ENCODE results near the gene MEIOB. TPM values are rescaled to one million over a fixed set of nuclear protein-coding genes. Genes with fewer than 3 reads are reported as not detected.

MEIOB gene
- total RNA-seq, 1 donor: not detected

- H3K4me1 ChIP-seq (ENCODE audit: insufficient read depth, low read length): no peaks in the 10 kb centered on the region
- no peaks in the 10 kb centered on the region for H4K20me1 ChIP-seq (ENCODE audit: insufficient read depth, low read length)
- H2AFZ ChIP-seq (ENCODE audit: low read length): no peak overlapping the region
- H3K79me2 ChIP-seq (ENCODE audit: insufficient read depth, low read length): no peaks in the 10 kb centered on the region
- H3K36me3 ChIP-seq (ENCODE audit: insufficient read depth, low read length): no peaks in the 10 kb centered on the region
- DNase-seq (ENCODE audit: insufficient read length, low spot score, missing footprints): peak; percentile 58
- H3K4me2 ChIP-seq (ENCODE audit: insufficient read depth, low read length): no peak overlapping the region
- H3K27ac ChIP-seq (ENCODE audit: low read depth, low read length): no peak overlapping the region
- peaks cover 35% of the 10 kb centered on the region for H3K27me3 ChIP-seq (ENCODE audit: insufficient read depth, low read length)
- H3K9me3 ChIP-seq (ENCODE audit: low read depth, low read length): no peaks in the 10 kb centered on the region
- TF ChIP-seq, protein P1, sequence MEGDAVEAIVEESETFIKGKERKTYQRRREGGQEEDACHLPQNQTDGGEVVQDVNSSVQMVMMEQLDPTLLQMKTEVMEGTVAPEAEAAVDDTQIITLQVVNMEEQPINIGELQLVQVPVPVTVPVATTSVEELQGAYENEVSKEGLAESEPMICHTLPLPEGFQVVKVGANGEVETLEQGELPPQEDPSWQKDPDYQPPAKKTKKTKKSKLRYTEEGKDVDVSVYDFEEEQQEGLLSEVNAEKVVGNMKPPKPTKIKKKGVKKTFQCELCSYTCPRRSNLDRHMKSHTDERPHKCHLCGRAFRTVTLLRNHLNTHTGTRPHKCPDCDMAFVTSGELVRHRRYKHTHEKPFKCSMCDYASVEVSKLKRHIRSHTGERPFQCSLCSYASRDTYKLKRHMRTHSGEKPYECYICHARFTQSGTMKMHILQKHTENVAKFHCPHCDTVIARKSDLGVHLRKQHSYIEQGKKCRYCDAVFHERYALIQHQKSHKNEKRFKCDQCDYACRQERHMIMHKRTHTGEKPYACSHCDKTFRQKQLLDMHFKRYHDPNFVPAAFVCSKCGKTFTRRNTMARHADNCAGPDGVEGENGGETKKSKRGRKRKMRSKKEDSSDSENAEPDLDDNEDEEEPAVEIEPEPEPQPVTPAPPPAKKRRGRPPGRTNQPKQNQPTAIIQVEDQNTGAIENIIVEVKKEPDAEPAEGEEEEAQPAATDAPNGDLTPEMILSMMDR (IDR thresholded peaks at IDR 0.05; ENCODE audit: extremely low read depth, low read depth, low read length): no peak
- H3K4me3 ChIP-seq (ENCODE audit: insufficient read depth, low read length): no peak overlapping the region
These were observed 37.0 kb upstream of the MEIOB start for GRCh38 chr16:1908983-1909382.

DNA sequence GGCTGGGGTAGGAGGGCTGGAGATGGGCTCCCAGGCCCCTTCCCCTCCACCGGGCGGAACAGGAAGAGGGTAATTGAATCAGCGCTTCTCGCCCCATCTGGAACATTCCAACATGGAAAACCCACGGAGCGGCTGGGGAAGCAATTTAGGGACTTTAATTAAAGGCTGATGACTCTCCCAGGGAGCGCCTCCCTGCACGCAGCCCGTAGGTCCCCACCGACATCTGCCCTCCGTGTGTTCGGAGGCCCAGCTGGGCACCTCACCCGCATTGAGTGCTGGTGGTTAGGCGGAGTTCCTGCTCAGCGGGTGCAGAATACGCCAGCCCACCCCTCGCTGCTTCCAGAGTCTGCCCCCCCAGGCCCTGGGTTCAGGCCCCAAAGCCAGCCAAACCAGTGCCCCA, 36.2 kb upstream of the MEIOB start:
- no peaks in the 10 kb centered on the region for H3K9me3 ChIP-seq (ENCODE audit: low read depth, low read length)
- H3K27ac ChIP-seq (ENCODE audit: low read depth, low read length): no peak overlapping the region
- H4K20me1 ChIP-seq (ENCODE audit: insufficient read depth, low read length): no peaks in the 10 kb centered on the region
- H2AFZ ChIP-seq (ENCODE audit: low read length): no peak overlapping the region
- peak; percentile 67 for DNase-seq (ENCODE audit: insufficient read length, low spot score, missing footprints)
- no peak overlapping the region for H3K4me2 ChIP-seq (ENCODE audit: insufficient read depth, low read length)
- no peaks in the 10 kb centered on the region for H3K4me1 ChIP-seq (ENCODE audit: insufficient read depth, low read length)
- no peak overlapping the region for H3K4me3 ChIP-seq (ENCODE audit: insufficient read depth, low read length)
- TF ChIP-seq, protein P1 (IDR thresholded peaks at IDR 0.05; ENCODE audit: extremely low read depth, low read depth, low read length): no peak
- no peaks in the 10 kb centered on the region for H3K79me2 ChIP-seq (ENCODE audit: insufficient read depth, low read length)
- peaks cover 36% of the 10 kb centered on the region for H3K27me3 ChIP-seq (ENCODE audit: insufficient read depth, low read length)
- no peaks in the 10 kb centered on the region for H3K36me3 ChIP-seq (ENCODE audit: insufficient read depth, low read length)

DNA sequence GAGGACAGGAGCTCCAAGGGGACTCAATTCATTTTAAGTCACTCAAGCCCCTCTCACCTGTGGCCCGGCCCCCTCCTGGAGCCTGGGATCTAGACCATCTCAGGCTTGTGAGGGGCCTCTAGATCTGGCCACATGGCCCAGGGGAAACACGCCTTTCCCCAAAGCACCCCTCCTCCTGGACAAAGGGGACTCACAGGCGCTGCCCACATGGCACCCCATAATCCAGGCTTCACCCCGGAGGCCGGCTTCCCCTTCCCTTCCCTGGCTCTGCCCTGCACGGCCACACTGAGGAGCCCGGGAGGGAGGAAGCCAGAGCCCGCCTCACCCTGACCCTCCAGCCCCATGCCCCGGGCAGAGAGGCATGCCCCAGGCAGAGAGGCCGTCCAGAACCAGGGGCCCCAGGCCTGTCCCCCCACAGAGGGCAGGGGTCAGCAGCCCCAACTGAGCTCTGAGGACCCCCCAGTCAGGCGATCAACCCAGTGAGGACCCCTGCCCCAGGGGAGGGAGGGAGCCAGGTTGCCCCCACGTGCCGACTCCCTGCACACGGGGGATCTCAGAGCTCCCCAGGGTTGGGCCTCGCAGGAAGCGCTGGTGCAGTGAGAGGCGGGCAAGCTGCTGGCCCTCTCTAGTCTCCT, 35.4 kb upstream of the MEIOB start:
- Histone ChIP-seq H3K36me3 (ENCODE audit: insufficient read depth, low read length) (no peaks in the 10 kb centered on the region), H3K4me2 (ENCODE audit: insufficient read depth, low read length) (no peak overlapping the region), H3K27ac (ENCODE audit: low read depth, low read length) (no peak overlapping the region), H3K79me2 (ENCODE audit: insufficient read depth, low read length) (no peaks in the 10 kb centered on the region), H4K20me1 (ENCODE audit: insufficient read depth, low read length) (no peaks in the 10 kb centered on the region), H3K4me3 (ENCODE audit: insufficient read depth, low read length) (no peak overlapping the region), H2AFZ (ENCODE audit: low read length) (no peak overlapping the region), H3K4me1 (ENCODE audit: insufficient read depth, low read length) (no peaks in the 10 kb centered on the region), H3K9me3 (ENCODE audit: low read depth, low read length) (no peaks in the 10 kb centered on the region), H3K27me3 (ENCODE audit: insufficient read depth, low read length) (peaks cover 42% of the 10 kb centered on the region)
- TF ChIP-seq, protein P1 (IDR thresholded peaks at IDR 0.05; ENCODE audit: extremely low read depth, low read depth, low read length): no peak
- peak; percentile 83 for DNase-seq (ENCODE audit: insufficient read length, low spot score, missing footprints)

- Histone ChIP-seq H3K9me3 (ENCODE audit: low read depth, low read length) (no peaks in the 10 kb centered on the region), H2AFZ (ENCODE audit: low read length) (no peak overlapping the region), H3K36me3 (ENCODE audit: insufficient read depth, low read length) (no peaks in the 10 kb centered on the region), H3K27ac (ENCODE audit: low read depth, low read length) (no peak overlapping the region), H3K4me2 (ENCODE audit: insufficient read depth, low read length) (no peak overlapping the region), H3K27me3 (ENCODE audit: insufficient read depth, low read length) (peaks cover 42% of the 10 kb centered on the region), H4K20me1 (ENCODE audit: insufficient read depth, low read length) (no peaks in the 10 kb centered on the region), H3K4me1 (ENCODE audit: insufficient read depth, low read length) (no peaks in the 10 kb centered on the region), H3K4me3 (ENCODE audit: insufficient read depth, low read length) (no peak overlapping the region), H3K79me2 (ENCODE audit: insufficient read depth, low read length) (no peaks in the 10 kb centered on the region)
- TF ChIP-seq, protein P1 (IDR thresholded peaks at IDR 0.05; ENCODE audit: extremely low read depth, low read depth, low read length): no peak
- DNase-seq (ENCODE audit: insufficient read length, low spot score, missing footprints): peak; percentile 73
These were observed 34.8 kb upstream of the MEIOB start for GRCh38 chr16:1906846-1907165.
